ENCODE results near the gene CTDSPL.

The CTDSPL gene

DNA sequence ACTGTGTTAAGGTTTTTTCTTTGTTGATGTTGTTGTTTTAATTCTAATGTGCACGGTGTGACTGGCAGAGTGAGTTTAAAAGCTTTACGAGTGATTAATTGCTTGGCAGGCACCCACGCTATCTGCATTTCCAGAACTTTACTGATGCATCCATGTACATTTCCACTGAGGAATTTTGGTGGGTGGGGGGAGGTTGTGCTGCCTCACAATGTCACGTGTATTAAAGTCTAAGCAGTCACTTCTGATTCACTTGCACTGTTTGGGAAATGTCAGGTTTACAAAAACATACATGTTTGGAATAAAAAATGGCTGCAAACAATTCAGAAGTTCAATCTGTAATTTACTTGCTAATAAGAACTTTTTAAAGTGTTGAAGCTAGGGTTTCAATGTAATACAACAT is 38.5 kb upstream of the CTDSPL start:
- Histone ChIP-seq H3K27me3 (ENCODE audit: insufficient read depth, insufficient read length) (no peaks in the 10 kb centered on the region), H3K4me3 (ENCODE audit: insufficient read length, low read depth) (no peak overlapping the region)
- TF ChIP-seq YY1 (IDR thresholded peaks at IDR 0.05; ENCODE audit: insufficient read depth, insufficient read length) (no peak), ZNF274 (IDR thresholded peaks at IDR 0.05; ENCODE audit: low read depth, low read length) (no peak), SUZ12 (IDR thresholded peaks at IDR 0.05; ENCODE audit: extremely low read depth, insufficient read depth, insufficient read length) (no peak)

DNA sequence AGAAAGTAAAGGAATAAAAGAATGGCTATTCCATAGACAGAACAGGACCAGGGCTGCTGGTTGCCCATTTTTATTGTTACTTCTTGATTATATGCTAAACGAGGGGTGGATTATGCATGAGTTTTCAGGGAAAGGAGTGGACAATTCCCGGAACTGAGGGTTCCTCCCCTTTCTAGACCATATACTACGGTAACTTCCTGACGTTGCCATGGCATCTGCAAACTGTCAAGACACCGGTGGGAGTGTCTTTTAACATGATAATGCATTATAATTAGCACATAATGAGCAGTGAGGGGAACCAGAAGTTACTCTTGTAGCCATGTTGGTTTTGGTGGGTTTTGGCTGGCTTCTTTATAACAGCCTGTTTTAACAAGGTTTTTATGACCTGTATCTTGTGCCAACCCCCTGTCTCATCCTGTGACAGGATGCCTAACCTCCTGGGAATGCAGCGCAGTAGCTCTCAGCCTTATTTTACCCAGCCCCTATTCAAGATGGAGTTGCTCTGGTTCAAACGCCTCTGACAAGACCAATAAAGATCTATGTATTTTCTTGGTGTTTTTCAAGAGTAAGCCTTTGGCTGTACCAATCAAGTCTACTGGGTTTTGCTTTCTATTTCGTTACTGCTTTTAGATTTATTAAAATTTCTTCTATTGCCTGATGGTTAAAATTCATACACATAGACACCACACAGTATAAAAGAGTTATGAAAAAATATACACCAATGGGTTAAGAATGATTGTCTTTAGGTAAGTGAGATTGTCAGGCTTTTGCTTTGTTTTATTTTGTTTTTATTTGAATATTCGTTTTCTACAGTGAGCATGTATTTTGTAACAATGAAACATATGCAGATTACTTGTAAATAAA is 37.4 kb upstream of the CTDSPL start:
- DNase-seq (ENCODE audit: low read depth, low spot score): no peak
- Histone ChIP-seq H3K9me3 (ENCODE audit: insufficient read depth, low read length) (no peaks in the 10 kb centered on the region), H3K4me1 (ENCODE audit: insufficient read depth, insufficient read length) (no peaks in the 10 kb centered on the region), H3K36me3 (ENCODE audit: insufficient read depth, insufficient read length, low read length) (peaks cover 5% of the 10 kb centered on the region), H3K9ac (ENCODE audit: insufficient read length, low read depth) (no peak overlapping the region), H3K27me3 (ENCODE audit: insufficient read depth, insufficient read length) (no peaks in the 10 kb centered on the region), H3K4me3 (ENCODE audit: insufficient read length, low read depth) (no peak overlapping the region)
- TF ChIP-seq ZNF274 (IDR thresholded peaks at IDR 0.05; ENCODE audit: low read depth, low read length) (no peak), SUZ12 (IDR thresholded peaks at IDR 0.05; ENCODE audit: extremely low read depth, insufficient read depth, insufficient read length) (no peak), YY1 (IDR thresholded peaks at IDR 0.05; ENCODE audit: insufficient read depth, insufficient read length) (no peak)

More for the DNA sequence above, 38.5 kb upstream of the CTDSPL start:
- no peaks in the 10 kb centered on the region for H3K9me3 ChIP-seq (ENCODE audit: insufficient read depth, low read length)
- no peaks in the 10 kb centered on the region for H3K4me1 ChIP-seq (ENCODE audit: insufficient read depth, insufficient read length)
- no peak overlapping the region for H3K9ac ChIP-seq (ENCODE audit: insufficient read length, low read depth)
- DNase-seq (ENCODE audit: low read depth, low spot score): no peak
- H3K36me3 ChIP-seq (ENCODE audit: insufficient read depth, insufficient read length, low read length): peaks cover 6% of the 10 kb centered on the region

DNA sequence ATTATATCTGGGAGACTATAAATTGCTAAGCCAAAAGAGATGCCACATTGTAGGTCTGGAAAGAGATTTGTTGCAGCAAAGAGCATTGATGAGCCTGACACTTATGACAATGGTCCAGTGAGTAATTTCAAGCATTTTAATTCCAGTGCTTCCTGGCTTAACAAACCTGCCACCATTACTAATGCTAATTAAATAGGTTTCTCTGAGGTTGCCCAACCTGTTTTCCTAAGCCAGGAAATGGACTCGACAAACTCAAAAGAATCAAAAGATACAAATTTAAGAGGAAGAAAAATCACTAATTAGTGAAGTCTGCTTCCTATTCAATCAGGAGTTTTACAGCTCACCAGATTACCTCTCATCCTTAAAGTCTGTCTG is 36.7 kb upstream of the CTDSPL start:
- Histone ChIP-seq H3K9me3 (ENCODE audit: insufficient read depth, low read length) (no peaks in the 10 kb centered on the region), H3K4me3 (ENCODE audit: insufficient read length, low read depth) (no peak overlapping the region), H3K9ac (ENCODE audit: insufficient read length, low read depth) (no peak overlapping the region), H3K27me3 (ENCODE audit: insufficient read depth, insufficient read length) (no peaks in the 10 kb centered on the region), H3K4me1 (ENCODE audit: insufficient read depth, insufficient read length) (no peaks in the 10 kb centered on the region), H3K36me3 (ENCODE audit: insufficient read depth, insufficient read length, low read length) (no peaks in the 10 kb centered on the region)
- TF ChIP-seq YY1 (IDR thresholded peaks at IDR 0.05; ENCODE audit: insufficient read depth, insufficient read length): no peak
- TF ChIP-seq ZNF274 (IDR thresholded peaks at IDR 0.05; ENCODE audit: low read depth, low read length): no peak
- no peak for DNase-seq (ENCODE audit: low read depth, low spot score)

DNA sequence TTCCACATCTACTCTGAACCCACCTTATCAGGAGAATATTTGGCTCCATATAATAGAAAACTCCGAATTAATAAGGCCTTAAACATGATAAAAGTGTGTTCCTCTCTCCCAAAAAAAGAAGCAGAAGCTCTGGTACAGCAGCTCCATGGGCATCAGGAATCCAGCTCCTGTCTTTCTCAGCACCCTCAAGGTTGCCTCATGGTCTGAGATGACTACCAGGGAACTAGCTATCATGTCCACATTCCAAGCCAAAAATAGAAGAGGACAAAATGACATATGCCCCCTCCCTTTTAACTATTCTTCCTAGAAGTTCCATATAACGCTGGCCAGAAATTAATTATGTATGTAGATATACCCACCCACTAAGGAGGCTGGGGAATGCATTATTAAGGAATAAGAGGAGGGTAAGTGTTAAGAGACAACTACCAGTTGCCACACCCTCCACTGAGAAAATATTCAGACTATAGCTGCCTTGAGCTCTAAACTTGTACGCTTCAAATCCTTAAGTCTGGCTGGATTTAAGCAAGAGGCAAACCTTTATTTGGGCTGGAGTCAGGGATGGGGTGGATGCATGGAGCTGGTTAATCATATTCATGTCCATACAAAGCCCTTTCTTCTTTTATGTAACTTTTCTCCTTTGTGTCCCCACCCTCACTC is 35.8 kb upstream of the CTDSPL start:
- no peak for DNase-seq (ENCODE audit: low read depth, low spot score)
- H3K4me3 ChIP-seq (ENCODE audit: insufficient read length, low read depth): no peak overlapping the region
- H3K4me1 ChIP-seq (ENCODE audit: insufficient read depth, insufficient read length): no peaks in the 10 kb centered on the region
- no peaks in the 10 kb centered on the region for H3K27me3 ChIP-seq (ENCODE audit: insufficient read depth, insufficient read length)
- TF ChIP-seq ZNF274 (IDR thresholded peaks at IDR 0.05; ENCODE audit: low read depth, low read length) (no peak), SUZ12 (IDR thresholded peaks at IDR 0.05; ENCODE audit: extremely low read depth, insufficient read depth, insufficient read length) (no peak), YY1 (IDR thresholded peaks at IDR 0.05; ENCODE audit: insufficient read depth, insufficient read length) (no peak)
- H3K9ac ChIP-seq (ENCODE audit: insufficient read length, low read depth): no peak overlapping the region
- no peaks in the 10 kb centered on the region for H3K9me3 ChIP-seq (ENCODE audit: insufficient read depth, low read length)
- no peaks in the 10 kb centered on the region for H3K36me3 ChIP-seq (ENCODE audit: insufficient read depth, insufficient read length, low read length)

DNA sequence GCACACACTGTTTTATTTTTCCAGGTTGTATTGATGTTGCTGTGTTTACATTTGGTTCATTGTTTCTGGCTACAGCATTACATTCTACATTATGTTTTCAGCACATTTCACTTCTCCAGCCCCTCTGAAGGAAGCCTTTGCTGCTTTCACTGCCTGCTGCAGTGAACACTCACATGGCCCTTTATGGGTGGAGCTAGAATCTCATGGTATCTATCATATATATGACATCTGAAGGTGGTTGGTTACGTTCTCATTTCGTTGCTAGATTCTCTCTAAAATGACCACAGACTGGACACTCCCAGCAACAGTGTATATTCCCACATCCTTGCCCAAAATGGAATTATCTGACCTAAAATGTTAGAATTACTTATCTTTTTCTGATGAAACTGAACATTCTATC is 35.2 kb upstream of the CTDSPL start:
- Histone ChIP-seq H3K36me3 (ENCODE audit: insufficient read depth, insufficient read length, low read length) (no peaks in the 10 kb centered on the region), H3K9ac (ENCODE audit: insufficient read length, low read depth) (no peak overlapping the region), H3K27me3 (ENCODE audit: insufficient read depth, insufficient read length) (no peaks in the 10 kb centered on the region), H3K4me3 (ENCODE audit: insufficient read length, low read depth) (no peak overlapping the region), H3K9me3 (ENCODE audit: insufficient read depth, low read length) (no peaks in the 10 kb centered on the region), H3K4me1 (ENCODE audit: insufficient read depth, insufficient read length) (no peaks in the 10 kb centered on the region)
- no peak for TF ChIP-seq SUZ12 (IDR thresholded peaks at IDR 0.05; ENCODE audit: extremely low read depth, insufficient read depth, insufficient read length)
- no peak for TF ChIP-seq YY1 (IDR thresholded peaks at IDR 0.05; ENCODE audit: insufficient read depth, insufficient read length)
- TF ChIP-seq ZNF274 (IDR thresholded peaks at IDR 0.05; ENCODE audit: low read depth, low read length): no peak
- DNase-seq (ENCODE audit: low read depth, low spot score): no peak

DNA sequence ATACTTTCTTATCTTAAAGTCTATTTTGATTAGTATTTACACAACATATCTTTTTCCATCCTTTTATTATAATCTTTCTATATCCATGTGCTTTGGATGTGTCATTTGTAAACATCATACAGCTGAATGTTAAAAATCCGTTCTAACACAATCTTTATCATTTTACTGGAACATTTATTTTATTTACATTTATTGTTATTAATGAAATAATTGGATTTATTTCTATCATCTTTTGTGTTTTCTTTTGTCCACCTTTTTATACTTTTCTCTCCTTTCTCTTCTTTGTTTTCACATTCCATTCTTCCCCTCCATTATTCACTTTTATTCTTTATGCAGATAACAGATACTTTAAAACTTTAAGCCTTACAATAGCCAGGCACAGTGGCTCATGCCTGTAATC is 34.7 kb upstream of the CTDSPL start:
- TF ChIP-seq ZNF274 (IDR thresholded peaks at IDR 0.05; ENCODE audit: low read depth, low read length) (no peak), YY1 (IDR thresholded peaks at IDR 0.05; ENCODE audit: insufficient read depth, insufficient read length) (no peak), SUZ12 (IDR thresholded peaks at IDR 0.05; ENCODE audit: extremely low read depth, insufficient read depth, insufficient read length) (no peak)
- H3K36me3 ChIP-seq (ENCODE audit: insufficient read depth, insufficient read length, low read length): no peaks in the 10 kb centered on the region
- H3K4me1 ChIP-seq (ENCODE audit: insufficient read depth, insufficient read length): no peaks in the 10 kb centered on the region
- no peak for DNase-seq (ENCODE audit: low read depth, low spot score)
- no peaks in the 10 kb centered on the region for H3K27me3 ChIP-seq (ENCODE audit: insufficient read depth, insufficient read length)
- no peak overlapping the region for H3K9ac ChIP-seq (ENCODE audit: insufficient read length, low read depth)
- no peaks in the 10 kb centered on the region for H3K9me3 ChIP-seq (ENCODE audit: insufficient read depth, low read length)
- no peak overlapping the region for H3K4me3 ChIP-seq (ENCODE audit: insufficient read length, low read depth)

DNA sequence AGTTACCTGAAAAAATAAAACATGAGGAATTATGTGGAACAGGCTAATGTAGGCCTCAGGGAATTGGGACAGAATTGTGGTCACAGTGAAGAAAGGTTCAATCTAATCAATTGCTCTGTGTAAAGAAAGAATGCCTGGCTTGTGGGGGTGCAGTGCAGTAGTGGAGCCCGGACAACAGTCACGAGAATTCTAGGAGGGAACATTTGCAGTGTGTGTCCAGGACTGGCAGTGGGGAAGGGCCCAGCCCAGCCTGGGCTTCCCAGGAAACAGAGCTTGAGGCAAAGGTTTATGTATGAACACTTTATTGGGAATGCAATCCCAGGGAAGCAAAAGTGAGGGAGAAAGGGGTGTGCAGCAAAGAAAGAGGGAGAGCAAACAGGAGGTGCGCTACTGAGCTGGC is 29.2 kb upstream of the CTDSPL start:
- H3K4me3 ChIP-seq (ENCODE audit: insufficient read length, low read depth): no peak overlapping the region
- DNase-seq (ENCODE audit: low read depth, low spot score): no peak
- H3K27me3 ChIP-seq (ENCODE audit: insufficient read depth, insufficient read length): no peaks in the 10 kb centered on the region
- H3K4me1 ChIP-seq (ENCODE audit: insufficient read depth, insufficient read length): no peaks in the 10 kb centered on the region
- TF ChIP-seq YY1 (IDR thresholded peaks at IDR 0.05; ENCODE audit: insufficient read depth, insufficient read length): no peak
- TF ChIP-seq ZNF274 (IDR thresholded peaks at IDR 0.05; ENCODE audit: low read depth, low read length): no peak
- no peak for TF ChIP-seq SUZ12 (IDR thresholded peaks at IDR 0.05; ENCODE audit: extremely low read depth, insufficient read depth, insufficient read length)
- H3K9ac ChIP-seq (ENCODE audit: insufficient read length, low read depth): no peak overlapping the region
- H3K9me3 ChIP-seq (ENCODE audit: insufficient read depth, low read length): no peaks in the 10 kb centered on the region
- H3K36me3 ChIP-seq (ENCODE audit: insufficient read depth, insufficient read length, low read length): no peaks in the 10 kb centered on the region
